Measurements from ENCODE around the gene RGPD5.
"Not testable (repeated sequence)": the region's sequence is repeated elsewhere in the genome, so short reads cannot be mapped to it uniquely, and the experiment has no call there.

The RGPD5 gene

GRCh38 chr2:109894141-109894540 is 100.0 kb downstream of the RGPD5 start:
- not testable (repeated sequence) for DNase-seq

DNA sequence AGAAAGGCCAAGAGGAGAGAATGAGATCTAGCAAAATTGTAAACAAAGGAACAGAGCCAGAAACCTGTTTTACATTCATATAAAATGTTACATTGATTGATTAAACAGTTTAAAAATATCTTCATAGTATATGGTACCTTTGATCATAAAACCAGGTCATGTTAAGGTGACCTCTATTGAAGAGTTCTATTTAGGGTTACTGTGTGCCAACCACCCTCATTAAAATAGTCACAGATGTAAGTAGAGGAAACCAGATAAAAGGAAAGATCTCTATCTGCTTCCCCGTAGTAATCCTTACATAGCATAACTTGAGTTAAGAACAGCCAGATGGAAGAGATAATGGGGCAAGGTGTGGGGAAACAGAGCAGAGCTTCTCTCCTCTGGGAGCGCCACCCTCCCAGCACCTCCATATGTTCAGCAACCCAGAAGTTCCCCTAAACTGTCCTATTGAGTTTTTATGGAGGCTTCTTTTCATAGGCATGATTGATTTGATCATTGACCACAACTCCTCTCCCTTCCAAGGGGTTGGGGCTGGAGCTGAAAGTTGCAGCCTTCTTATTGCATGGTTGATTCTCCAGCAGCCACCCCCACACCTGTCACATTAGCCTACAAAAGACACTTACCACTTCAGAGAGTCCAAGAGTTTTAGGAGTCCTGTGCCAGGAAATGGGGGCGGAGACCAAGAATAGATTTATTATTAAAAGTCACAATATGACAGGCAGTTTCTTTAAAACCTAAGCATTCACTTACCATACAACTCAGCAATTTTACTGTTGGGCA is 101.2 kb downstream of the RGPD5 start:
- not testable (repeated sequence) for DNase-seq

DNA sequence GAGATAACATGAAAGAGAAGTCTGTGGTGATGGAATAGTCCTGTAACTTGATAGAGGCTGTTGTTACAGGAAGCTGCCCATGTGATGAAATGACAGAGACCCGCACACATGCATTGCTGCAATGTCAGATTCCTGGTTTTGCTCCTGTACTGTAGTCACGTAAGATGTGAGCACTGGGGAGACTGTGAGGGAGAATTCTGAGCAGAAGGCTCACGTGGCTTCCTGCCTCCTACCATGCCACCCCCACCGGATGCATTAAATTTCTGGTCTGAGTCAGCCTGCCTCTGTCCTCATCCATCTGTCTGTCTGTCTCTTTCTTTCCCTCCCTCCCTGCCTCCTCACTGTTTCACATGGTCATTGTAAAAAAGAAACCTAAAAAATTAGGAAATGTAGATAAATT is 102.1 kb downstream of the RGPD5 start:
- DNase-seq = not testable (repeated sequence)

DNA sequence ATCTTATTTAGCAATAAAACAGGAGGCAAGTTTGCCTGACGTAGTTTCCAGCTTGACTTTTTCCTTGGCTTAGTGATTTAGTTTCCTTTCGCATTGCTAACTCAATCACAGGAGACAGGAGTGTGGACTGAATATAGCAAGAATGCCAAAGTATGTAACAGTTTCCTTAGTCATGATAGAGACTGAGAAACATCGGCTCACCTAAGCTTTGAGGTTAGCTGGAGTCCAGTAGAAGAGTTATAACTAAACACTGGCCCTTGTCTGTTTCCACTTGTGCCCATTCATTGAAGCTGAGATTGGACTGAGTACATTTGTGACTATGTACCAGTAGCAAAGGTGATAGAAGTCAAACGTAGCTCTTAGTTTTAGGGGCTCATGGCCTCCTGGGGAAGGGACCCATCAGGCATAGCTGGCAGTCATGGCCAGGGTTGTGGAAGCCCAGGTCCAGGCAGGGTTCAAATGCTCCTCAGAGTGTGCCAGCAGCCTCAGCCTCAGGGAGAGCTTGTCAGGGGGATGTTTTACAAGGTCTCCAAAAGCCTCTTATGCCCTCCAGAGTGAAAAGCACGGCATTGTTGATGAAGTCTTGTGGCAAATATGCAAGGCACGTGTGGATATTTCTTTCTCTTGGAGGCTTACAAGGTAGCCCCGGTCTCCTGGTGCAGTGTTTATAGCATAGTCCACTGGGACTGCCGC is 103.8 kb downstream of the RGPD5 start:
- not testable (repeated sequence) for DNase-seq

GRCh38 chr2:109898462-109899336 is 104.6 kb downstream of the RGPD5 start, which contains the start of gene LIMS3:
Gene LIMS3 (plus strand): TSS chr2:109898688. CDS start chr2:109898729, 41 bp downstream.
- not testable (repeated sequence) for DNase-seq

DNA sequence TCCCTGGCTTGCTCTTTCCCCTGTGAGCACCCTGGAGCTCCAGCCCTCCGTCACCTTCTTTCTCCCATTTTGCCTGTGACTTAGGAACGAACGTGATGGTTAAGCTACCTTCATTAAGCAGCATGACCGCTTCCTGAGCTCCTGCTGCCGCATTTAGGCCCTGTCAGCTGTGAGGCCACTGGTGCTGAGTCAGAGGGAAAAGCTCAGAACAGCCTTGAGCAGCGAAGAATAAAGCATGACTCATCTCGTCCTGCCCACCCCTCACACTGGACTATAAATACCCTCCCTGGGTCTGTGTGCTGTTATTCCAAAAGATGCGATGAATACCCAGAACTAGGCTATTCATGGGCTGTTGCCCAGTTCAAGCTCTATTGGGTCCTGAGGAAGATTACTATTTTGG is 111.7 kb downstream of the RGPD5 start:
- DNase-seq = not testable (repeated sequence)
